GM19468 (cell line): ENCODE results near the gene CARMIL1.

Source experiments
- ATAC-seq: cut with Tn5 transposase; IDR thresholded peaks from one replicate; pipeline ENCODE4 v1.9.1; 2021; ENCODE audit warnings: mild to moderate bottlenecking, moderate library complexity, moderate number of reproducible peaks; ENCODE audit not compliant: unreplicated experiment; ENCODE audit errors: extremely low read depth

CARMIL1 gene

DNA sequence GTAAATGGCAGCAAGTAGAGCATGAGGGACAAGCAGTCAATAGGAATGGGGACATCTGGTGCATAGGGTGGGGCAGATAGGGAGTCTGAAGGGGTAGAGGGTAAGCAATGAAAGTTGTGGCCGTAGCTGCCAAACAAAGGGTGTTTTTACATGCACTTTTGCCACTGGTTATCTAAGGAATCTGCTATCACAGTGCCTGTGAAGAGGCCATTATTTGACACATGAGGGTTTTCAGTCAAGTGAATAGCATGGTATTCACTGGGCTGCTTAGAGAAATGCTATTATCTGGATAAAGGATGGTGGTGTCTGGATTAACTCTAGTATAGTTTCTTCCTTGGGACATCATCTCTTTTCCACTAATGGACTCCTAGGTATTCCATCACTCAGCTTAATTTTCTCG lies 118.2 kb downstream of the CARMIL1 start:
- no peak for ATAC-seq

- ATAC-seq: no peak
These were observed 120.7 kb downstream of the CARMIL1 start for GRCh38 chr6:25399885-25400284.

DNA sequence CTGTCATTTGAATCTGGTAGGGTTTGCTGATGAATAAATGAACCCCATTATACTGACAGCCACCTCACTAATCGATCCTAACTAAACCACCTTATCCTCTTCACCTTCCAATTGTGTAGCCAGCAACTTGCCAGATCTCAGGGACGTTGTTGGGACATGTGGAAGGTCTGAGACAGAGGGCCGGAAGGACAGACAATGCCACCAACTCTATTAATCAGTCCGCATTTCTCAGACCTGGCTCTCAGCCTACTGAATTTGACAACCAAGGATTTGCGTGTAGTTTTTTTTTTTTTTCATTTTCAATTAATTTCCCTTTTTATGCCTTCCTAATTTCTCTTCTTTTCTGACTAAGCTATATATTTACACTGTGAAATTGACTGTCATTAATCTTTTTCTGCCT lies 122.5 kb downstream of the CARMIL1 start:
- no peak for ATAC-seq

DNA sequence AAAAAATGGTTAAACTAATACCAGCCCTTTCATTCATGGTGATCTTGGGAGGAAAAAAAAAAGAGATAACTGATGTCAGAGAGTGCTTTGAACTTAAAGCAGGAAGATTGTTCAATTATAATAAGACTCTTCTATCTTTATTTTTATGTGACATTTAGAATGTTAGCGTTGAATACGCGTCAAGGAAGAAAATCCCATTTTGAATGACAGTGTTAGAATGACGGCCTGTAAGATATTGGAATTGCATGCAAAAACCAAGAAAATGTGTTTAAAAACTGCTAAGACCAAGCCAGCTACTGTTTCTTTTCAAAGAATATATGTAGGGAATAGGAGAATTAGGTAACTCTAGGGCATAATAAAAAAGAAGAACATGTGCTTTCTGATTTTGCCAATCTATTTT lies 123.0 kb downstream of the CARMIL1 start:
- no peak for ATAC-seq

DNA sequence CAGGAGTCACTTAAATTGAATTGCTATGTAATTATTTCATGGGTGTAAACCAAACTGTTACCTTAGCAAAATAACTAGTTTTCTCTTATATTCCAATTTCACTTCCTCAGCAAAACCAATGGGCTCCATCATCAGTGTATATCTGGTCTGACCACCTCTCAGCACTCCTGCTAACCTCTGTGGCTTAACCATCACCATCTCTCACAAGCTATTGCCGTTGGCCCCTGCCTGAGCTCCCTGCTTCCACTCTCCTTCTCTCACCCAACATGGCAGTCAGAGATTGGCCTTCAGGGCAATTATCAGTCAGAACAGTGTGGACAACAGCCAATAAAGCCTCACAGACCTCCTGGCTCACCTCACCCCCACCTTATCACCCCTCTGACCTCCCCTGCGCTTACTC lies 124.0 kb downstream of the CARMIL1 start:
- ATAC-seq: no peak

GRCh38 chr6:25404091-25404490 lies 124.9 kb downstream of the CARMIL1 start:
- ATAC-seq: no peak

DNA sequence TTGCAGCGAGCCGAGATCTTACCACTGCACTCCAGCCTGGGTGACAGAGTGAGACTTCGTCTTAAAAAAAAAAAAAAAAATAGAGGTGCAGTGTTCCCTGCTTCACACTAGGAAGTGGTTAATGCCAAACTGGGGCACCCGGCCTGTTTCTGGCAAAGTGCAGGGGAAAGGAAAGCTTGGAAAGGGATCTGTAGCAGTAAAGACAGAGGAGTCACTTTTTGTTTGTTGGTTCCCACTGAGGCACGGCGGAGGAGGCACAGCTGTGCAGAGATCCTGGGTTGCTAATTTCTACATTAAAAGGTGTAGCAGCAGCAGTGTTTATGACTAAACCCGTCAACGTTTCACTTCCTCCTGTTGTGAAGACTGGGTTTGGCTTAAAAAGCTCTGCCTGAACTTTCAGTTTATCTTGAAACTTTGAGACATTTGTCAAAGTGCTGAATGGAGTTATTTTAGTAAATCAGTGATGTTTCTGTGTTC lies 125.6 kb downstream of the CARMIL1 start:
- peak; percentile 93 for ATAC-seq

- no peak for ATAC-seq
These were observed 126.3 kb downstream of the CARMIL1 start for GRCh38 chr6:25405442-25405841.

DNA sequence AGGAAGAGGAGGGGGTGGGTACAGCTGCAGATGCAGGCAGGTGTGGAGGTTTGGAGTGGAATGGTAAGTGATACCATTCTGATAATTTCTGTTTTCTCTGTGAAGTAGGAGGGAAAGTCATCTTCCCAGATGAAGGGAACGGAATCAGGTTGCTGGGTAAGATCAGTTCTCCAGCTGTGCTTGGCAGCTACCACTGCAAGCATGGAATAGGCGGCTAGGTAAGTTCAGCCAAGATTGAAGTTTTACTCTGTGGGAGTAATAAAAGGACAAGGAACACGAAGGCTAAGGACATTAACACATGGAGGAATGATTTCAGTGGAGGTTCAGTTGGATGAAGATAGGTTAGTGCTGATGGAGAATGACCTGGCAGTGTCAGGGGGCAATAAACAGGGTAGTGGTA lies 128.3 kb downstream of the CARMIL1 start:
- ATAC-seq: no peak

GRCh38 chr6:25410102-25410501 lies 130.9 kb downstream of the CARMIL1 start:
- no peak for ATAC-seq

GRCh38 chr6:25411316-25411950 lies 132.3 kb downstream of the CARMIL1 start:
- ATAC-seq: no peak

- no peak for ATAC-seq
These were observed 134.2 kb downstream of the CARMIL1 start for GRCh38 chr6:25413207-25413905.

- no peak for ATAC-seq
These were observed 135.0 kb downstream of the CARMIL1 start for GRCh38 chr6:25414168-25414567.

GRCh38 chr6:25414755-25415154 lies 135.6 kb downstream of the CARMIL1 start:
- no peak for ATAC-seq

- no peak for ATAC-seq
These were observed 136.1 kb downstream of the CARMIL1 start for GRCh38 chr6:25415274-25415673.

GRCh38 chr6:25415701-25416100 lies 136.5 kb downstream of the CARMIL1 start:
- ATAC-seq: no peak

DNA sequence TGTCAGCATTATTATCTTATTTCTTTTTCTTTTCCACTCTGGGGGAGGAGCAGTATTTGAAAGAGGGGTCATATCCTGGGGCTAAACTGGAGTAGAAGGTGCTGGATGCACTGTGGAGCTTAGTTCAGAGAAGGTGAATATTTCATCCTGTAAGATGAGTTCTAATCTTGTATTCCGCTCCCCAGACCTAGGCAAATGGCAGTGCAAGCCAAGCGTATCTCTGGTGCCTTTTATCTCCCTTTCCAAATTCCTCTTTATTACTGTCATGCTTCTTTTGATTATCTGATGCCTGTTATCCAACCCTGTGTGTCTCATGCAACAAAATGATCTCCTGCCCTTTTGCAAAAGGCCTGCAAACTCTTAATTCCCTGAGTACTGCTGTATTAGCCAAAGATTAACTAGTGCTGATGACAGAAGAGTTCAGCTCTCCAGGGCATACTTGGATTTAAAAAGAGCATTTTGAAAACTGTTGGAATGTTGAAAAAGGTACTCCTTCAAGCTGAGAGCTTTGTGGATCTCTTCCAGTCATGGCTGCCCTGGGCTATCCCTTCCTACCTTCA lies 138.0 kb downstream of the CARMIL1 start:
- no peak for ATAC-seq

DNA sequence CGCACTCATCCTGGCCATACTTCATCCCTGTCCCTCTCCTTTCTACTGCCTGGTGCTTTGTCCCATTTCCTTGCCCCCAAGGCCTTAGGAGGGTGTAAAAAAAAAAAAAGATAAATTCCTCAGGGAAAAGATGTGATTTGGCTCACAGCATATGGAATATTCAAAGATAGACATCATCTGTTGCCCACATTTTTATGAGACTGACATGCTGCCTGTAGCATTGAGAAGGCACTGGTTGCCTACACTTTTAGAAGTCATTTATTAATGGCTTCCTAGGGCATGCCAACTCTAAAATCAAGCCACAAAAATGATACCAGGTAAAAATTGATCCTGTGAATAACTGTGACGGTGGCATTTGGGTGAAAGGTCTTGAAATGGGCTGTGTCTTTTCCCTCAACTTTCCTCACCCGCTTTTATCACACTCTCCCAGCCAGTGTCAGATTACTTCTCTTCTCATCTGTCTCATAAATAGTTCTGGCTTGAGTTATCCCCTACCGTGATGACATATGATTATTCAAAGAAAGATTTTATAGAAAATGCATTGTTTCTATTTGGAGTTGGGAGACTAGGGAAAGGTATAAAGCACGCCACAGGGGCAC lies 139.4 kb downstream of the CARMIL1 start:
- no peak for ATAC-seq

GRCh38 chr6:25419879-25420278 lies 140.7 kb downstream of the CARMIL1 start:
- no peak for ATAC-seq

DNA sequence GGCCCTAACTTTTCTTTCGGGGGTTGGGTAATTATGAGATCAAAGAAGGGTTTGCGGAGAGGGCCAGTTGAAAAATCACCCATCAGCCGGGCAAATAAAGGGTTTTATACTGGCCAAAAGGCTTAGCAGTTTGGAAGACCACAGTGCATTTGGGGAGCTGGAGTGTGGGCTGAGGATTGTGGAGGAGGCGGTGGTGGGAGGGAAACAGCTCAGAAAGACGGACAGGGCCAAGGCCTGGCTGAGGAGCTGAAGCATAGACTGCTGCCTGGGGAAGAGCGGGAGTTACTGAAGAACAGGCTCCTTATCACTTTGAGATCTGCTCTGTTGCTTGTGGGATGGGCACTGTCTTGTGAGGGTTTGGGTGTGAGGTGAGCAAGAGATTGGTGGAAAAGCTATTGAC lies 144.2 kb downstream of the CARMIL1 start:
- ATAC-seq: no peak

GRCh38 chr6:25424303-25424702 lies 145.1 kb downstream of the CARMIL1 start:
- no peak for ATAC-seq
